Stimulated activated CD4-positive, alpha-beta T cell treated with anti-CD3 and anti-CD28 coated beads, Interleukin-12 subunit alpha, Interleukin-12 subunit beta, amount 100 ng/mL, for 48 hours (primary cell): ENCODE data around the gene CCNY.
A peak's percentile ranks its signal among the peaks of the same experiment; 100 is the strongest.
"Not testable (repeated sequence)": the region's sequence is repeated elsewhere in the genome, so short reads cannot be mapped to it uniquely, and the experiment has no call there.

ENCODE experiments used
- DNase-seq, 3 donors: peaks; one replicate each; pipeline ENCODE4 v3.0.0-alpha.2; 2020; ENCODE audit warnings: low read depth in 2 of 3, low spot score in 1 of 3

The CCNY gene

DNA sequence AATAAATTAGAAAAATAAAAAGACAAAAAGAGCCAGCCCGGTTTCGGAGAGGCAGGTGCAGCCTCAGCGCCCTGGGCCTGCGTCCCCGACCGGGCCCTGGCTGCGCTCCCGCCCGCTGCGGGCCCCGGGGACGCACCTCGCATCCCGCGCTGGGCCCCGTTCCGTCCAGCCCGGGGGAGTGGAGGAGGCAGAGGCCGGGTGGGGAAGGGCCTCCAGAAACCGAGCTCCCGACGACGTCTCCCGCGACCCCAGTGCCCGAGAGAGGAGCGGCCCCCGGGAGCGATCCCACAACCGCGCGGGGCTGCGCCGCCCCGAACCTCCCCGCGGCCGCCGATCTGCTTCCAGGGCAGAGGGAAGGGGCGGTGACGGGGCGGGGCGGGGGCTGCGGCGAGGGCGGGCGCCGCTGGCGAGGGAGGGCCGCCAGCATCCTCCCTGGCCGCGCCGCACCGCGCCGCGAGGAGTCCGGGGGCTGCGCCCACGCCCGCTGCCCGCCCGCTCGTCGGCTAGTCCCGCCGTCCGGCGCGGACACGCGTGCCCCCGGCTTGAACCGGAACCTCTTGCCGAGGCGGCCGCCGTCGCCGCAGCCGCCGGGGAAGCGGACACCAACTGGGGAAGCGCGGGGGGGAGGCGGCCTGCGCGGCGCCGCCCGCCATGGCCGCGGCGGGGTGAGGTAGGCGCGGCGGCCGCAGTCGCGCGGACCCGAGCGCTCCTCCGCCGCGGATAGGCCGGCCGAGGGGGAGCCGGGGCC, at the start of gene CCNY:
CCNY (plus strand) TSS at position 426 of the 748 bp plus-strand sequence. CDS start 545 bp downstream, outside the sequence.
- peak; percentile 44 to 75 (median 63) for DNase-seq

DNA sequence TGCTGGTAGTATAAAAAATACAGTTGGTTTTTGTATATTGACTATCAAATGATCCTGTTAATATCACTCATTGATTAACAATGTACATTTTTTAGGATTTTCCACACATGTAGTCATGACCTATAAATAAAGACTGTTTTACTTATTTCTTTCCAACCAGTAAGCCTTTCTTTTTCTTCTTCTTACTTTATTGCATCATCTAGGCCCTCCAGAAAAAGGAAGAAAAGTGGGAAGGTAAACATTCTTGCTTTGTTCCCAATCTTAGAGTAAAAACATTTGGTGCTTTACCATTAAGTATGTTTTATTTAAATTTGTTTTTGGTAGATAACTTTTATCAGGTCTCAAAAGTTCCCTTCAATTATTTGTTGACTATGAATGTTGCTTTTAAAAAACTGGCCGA, 47.1 kb upstream of the CCNY start:
- no peak for DNase-seq

DNA sequence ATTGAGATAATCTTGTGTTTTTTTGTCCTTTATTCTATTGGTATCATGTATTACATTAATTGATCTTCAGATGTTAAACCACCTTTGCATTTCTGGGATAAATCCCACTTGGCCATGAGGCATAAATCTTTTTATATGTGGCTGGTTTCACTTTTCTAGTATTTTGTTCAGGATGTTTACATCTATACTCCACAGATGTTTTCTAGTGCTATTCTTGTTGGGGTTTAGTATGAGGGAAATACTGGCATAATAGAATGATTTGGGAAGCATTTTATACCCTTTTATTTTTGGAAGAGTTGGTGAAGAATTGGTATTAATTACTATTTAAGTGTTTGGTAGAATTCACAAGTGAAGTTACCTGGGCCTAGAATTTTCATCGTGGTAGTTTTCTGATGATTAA, 41.8 kb upstream of the CCNY start:
- DNase-seq, result no peak

DNA sequence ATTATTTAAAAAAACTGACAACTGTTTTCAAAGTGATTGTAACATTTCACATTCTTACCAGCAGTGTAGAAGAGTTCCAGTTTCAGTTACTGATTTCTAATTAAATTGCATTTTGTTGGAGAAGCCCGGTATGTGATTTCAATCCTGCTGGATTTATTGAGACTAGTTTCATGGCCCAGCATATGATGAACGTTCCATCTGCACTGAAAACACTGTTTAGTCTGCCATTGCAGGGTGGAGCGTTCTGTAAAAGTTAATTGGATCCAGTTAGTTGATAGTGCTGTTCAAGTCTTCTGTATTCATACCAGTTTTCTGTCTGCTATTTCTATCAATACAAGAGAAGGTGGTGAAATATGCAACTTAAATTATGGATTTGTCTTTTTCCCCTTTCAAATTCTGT, 37.3 kb upstream of the CCNY start:
- DNase-seq, result no peak

DNA sequence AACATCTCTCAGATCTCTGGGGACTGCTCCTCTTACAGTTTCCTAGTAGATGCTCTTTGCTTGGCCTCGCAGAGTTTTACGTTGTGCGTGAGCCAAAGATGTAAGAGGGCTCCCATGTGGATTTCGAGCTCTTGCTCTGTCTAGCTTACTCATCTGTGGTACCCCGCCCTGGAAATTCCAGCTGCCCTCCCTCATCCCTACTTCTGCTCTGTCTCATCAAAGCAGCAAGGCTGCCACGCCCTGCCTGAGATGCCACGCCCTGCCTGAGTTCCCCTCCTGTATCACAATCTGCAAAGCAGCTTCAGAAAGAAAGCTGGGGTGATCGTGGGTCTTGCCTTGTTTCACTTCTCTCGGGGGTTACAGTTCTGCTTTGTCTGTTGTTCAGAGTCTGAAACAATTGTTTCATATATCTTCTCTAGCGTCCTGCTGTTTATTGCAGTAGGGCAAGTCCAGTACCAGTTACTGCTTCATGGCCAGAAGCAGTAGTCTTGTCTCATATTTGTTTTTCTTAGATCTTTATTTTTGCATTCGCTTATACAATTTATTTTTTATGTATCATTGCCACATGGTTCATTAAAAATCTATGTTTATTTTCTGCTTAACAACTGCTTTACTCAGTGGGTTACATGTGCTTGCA, 36.1 kb upstream of the CCNY start:
- no peak for DNase-seq

DNA sequence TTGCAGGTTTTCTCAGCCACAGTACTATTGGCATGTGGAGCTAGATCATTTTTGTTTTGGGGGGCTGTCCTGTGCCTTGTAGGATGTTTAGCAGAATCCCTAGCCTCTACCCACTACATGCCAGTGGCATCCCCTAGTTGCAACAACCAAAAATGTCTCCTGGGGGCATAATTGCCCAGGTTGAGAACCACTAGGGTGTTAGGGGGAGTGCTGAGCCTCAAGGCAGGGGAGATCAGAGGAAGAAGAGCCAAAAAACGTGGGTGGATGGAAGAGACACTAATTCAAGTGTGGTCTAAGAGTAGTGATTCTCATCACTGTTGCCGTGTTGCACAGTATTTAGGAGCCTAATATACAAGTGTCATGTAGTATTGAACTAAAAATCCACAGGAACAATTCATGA, 31.7 kb upstream of the CCNY start:
- DNase-seq, result no peak

DNA sequence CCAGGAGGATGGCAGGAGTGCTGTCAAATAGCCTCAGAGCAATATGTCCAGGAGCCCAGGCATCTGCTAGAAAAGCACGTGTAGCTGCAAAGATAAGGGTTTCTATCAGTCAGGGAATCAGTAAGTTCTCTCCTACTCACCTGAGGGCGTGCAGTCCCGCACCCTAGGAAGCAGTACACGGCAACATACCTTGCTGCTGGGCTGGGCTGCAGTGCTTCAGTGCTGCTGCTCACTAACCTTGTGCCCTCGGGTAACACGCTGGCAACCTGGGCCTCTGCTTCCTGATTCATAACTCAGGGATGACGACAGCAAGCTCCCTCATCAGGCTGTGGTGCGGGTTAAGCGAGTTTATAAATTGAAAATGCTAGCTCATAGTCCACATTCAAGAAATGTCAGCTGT, 29.5 kb upstream of the CCNY start:
- DNase-seq, result no peak

DNA sequence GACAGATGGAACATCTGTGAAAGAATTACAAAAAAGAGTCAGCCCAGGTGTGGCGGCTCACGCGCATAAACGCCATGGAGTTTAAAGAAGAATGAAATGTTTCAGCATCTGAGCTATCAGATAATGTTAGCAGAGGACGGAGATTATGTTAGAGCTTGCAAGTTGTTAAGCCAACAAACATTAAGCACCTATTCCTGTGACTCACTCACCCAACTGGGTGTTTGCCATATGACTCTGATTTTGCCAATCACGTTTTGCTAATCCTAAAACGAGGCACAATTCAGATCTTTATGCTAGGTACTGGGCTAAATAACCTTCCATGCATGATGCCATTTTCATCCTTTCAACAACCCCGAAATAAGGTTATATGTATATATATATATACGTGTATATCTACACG, 29.0 kb upstream of the CCNY start:
- DNase-seq, result no peak

DNA sequence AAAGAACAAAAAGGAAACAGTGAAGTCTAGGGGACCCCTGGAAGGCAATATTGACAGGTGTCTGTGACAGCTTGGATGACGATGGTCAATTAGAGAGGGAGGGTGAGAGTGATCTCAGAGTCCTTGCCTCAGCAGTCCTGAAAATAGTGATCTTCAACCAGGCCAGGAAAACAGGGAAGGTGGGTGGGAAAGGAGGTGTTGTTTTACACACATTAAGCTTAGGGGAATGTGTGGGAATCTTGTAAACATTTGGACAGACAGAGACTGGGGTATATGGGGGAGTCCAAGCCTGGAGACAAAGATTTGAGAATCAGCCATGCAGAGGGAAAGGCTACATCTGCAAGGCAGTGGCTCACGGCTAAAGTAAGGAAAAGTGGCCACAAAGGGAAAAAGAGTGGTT, 27.5 kb upstream of the CCNY start:
- no peak for DNase-seq

DNA sequence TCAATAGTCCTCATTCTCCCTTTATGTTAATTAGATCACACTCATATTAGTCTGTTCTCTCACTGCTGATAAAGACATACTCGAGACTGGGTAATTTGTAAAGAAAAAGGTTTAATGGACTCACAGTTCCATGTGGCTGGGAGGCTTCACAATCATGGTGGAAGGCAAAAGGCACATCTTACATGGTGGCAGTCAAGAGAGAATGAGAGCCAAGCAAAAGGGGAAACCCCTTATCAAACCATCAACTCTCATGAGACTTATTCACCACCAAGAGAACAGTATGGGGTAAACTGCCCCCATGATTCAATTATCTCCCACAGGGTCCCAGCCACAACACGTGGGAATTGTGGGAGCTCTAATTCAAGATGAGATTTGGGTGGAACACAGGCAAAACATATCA, 22.2 kb upstream of the CCNY start:
- DNase-seq, result not testable (repeated sequence)

DNA sequence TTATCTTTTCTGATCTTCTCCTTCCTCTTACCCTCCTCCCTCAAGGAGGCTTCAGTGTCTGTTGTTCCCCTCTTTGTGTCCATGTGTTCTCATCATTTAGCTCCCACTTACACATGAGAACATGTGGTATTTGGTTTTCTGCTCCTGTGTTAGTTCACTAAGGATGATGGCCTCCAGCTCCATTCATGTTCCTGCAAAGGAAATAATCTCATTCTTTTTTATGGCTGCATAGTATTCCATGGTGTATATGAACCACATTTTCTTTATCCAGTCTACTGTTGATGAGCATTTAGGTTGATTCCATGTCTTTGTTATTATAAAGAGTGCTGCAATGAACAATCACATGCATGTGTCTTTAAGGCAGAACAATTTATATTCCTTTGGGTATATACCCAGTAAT, 21.1 kb upstream of the CCNY start:
- not testable (repeated sequence) for DNase-seq

DNA sequence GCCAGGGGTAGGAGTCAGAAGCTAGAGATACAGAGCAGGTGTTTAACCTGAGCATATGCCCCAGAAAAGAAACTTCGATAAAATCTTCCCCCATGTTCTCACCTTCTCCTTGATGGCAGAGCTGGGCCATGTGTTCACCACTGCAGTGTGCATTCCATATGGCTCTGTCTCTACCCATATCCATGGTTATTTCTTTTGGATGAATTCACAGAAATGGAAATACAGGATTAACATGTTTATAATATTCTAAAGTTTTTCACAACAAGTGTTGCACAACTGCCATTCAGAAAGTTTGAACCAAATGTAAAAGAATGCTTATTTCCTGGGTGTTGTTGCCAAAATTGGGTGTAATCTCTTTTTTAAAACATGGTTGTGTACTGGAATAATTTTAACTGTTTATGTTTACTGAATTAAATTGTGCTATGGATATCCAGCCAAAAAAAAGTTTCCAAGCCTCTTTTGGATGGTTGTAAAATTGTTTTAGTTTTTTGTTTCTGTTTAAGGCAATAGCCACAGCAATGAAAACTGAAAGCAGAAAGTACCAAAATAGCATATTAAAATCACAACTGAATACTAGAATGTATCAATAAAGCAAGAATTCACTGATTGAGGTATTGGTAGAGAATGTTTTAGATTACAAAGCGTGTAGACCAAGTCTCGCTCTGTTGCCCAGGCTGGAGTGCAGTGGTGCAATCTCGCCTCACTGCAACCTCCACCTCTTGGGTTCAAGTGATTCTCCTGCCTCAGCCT, 19.9 kb upstream of the CCNY start:
- DNase-seq, result no peak

DNA sequence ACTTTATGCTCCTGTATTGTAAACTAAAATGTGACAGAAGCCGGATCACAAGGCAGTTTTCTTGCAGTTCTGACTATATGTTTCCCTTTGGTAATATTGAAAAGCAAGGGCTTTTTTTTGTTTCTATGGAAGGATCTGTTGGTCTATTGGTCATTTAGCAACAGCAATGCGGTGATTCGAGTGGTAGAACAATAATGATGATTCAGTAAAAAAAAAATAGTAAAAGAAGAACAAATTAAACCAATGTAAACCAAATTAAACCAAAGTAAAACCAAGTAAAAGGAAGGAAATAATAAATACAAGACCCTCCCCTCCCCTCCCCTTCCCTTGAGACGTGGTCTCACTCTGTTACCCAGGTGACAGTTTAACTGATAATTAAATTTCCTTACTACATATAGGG, 17.8 kb upstream of the CCNY start:
- no peak for DNase-seq

DNA sequence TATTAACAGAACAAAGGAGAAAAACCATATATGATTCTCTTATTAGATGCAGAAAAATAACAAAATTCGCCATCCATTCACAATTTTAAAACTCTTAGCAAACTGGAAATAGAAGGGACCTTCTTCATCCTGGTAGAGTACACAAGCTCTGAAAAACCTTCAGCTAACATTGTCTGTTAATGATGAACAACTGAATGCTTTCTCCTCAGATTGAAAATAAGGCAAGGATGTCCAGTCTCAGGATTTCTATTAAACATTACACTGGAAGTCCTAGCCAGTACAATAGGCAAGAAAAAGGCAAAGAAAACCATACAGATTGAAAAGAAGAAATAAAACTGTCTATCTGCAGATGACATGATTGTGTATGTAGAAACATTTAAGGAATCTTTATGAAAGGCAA, 16.0 kb upstream of the CCNY start:
- no peak for DNase-seq

DNA sequence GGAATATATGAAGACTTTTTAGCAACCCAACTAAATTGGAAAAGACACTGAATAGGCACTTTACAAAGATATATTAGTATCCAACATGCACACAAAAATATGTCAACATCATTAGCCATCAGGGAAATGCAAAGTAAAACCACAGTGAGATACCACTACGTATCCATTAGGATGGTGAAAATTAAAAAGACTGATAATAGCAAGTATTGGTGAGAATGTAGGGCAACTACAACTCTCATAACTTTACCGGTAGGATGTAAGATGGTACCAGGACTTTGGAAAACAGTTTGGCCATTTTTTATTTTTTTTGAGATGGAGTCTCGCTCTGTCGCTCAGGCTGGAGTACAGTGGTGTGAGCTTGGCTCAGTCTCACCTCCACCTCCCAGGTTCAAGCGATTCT, 13.7 kb upstream of the CCNY start:
- no peak for DNase-seq

DNA sequence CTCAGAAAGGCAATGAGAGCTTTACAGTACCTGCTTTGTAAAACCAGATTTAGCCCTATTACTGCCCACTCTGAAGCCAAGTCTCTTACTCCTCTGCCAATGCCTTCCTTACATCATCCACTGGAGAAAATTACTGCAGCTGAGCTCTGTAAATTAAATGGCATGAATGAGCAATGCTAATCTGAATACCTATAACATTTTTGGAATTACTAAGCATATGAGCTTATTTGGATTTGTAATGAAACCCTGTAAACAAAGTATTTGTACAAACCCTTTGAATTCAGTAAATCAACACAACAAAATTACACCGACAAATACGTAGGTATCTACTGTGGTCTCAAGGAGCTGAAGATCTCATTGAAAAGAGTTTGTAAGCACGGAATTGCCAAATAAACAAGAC, 12.1 kb upstream of the CCNY start:
- no peak for DNase-seq

DNA sequence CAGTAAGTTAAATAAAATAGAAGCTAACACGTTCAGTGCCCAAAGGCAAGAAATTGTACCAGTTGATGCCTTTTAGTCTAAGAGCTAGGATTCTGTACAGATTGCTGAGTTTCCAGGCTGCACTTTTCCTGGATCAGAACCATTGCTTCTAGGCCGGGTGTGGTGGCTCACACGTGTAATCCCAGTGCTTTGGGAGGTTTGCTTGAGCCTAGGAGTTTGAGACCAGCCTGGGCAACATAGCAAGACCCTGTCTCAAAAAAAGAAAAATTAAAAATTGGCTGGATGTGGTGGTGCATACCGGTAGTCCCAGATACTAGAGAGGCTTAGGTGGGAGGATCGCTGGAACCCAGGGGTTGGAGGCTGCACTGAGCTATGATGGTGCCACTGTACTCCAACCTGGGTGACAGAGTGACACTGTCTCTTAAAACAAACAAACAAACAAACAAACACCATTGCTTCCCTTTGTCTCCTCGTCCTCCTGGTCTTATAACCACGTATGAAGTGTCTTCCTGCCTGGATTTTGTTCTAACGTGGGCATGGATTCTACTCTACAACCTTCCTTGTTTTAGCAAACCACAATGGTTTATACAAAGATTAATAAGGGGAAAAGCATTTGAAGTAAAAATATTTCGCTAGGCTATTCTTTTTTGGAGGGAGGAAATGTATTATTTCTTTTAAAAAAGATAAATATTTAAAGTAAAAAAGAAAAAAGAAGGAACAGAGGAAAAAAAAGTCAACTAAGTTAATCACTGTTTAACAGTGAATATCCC, 9.7 kb upstream of the CCNY start:
- DNase-seq, result no peak

DNA sequence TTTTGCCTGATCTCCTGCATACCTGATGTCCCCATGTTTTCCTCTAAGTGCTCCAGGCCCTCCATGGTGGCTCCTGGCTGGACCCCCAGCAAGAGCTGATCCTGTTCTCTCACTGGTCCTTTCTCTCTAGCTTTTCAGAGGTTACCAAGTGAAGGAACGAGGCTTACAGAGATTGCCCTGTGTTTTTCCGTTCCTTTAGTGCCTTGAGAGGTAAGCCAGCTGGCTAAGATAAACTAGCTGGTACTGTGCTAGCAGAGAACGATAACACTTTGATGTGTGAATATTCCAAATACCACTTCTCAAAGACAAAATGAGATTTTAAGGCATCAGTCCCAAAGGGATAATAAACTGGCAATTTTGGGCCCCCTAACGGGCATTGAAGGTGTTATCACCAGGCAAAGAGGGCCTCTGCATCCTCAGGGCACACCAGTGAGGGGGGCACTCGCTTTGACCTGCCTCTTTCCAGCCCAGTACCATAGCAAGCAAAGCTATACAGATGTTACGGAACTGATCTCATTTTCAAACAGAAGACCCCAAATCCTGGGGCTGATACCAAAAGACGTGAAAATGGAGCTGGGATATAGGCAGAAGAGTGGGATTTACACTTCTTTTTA, 8.4 kb upstream of the CCNY start:
- DNase-seq, result no peak

DNA sequence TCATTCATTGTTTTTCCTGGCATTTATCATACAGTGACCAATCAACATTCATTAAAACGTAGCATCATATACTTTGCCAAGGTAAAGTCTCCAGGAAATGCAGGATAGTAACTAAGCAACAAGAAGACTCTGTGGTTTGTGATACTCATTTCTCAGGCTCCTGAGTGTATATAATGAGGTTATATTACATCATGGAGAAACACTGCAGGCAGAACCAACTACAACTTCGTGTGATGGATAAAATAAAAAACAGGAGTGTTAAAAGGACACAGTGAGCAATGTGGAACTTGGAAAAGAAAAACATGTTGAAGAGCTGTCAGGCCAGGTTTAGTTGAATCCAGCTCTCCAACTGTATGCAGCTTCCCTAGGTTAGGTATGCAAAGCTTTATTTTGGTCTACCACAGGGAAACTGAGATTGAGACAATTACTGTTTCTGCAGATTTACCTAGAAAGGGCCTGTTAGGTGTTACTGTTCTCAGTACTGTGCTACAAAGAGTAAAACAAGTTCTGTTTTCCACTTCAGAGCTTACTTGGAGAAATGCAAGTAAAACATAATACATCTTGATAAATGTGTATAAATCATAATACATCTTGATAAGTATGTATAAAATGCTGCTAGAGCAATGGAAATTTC, 7.8 kb upstream of the CCNY start:
- no peak for DNase-seq

DNA sequence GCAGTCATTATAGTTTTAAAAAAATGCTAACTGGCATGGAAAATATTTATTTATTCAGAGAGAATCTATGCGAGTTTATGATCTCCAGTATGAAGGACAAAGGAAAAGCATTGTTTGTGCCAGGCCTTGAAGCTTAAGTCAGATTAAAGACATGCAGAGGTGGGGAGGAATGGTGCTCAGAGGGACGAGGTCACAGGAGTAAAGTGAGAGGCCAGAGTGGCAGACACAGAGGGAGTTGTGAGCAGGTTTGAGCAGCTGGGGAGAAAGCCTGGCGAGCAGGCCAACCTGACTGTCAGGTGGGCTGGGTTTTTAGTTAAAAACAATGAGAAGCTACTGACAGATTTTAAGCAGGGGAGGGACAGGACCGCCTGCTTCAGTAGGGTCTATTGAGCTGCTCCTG, 6.8 kb upstream of the CCNY start:
- no peak for DNase-seq
